ENCODE results near the gene EZH2. TPM values are rescaled to one million over a fixed set of nuclear protein-coding genes. Genes with fewer than 3 reads are reported as not detected.

Gene EZH2
- total and polyA plus RNA-seq, 2 of the 4 experiments (the other 2 are of a cell fraction) = 13.1 to 19.8 TPM

- Histone ChIP-seq H3K4ac (ENCODE audit: low read depth, low read length) (no peak overlapping the region), H3K18ac (ENCODE audit: low read depth, low read length) (no peak overlapping the region), H4K20me1 (ENCODE audit: insufficient read depth, low read length) (no peaks in the 10 kb centered on the region; the same call in 1 of the 2 replicates), H3K79me1 (ENCODE audit: low read depth in 1 of 2, low read length in 2 of 2) (peaks cover 0 to 11% of the 10 kb centered on the region in 2 experiments; a peak in 2 of 4 replicates), H3K9me1 (ENCODE audit: insufficient read depth, low read length) (no peaks in the 10 kb centered on the region), H4K8ac (ENCODE audit: low read depth in 2 of 2, low read length in 2 of 2) (no peak overlapping the region), H3K4me3 (ENCODE audit: insufficient read depth, low read depth, low read length) (no peak overlapping the region), H2AK9ac (replicated peaks; ENCODE audit: low read depth, low read length, poor library complexity) (no peak overlapping the region), H3K4me2 (ENCODE audit: low read depth, low read length) (no peak overlapping the region), H3K9ac (ENCODE audit: low read depth, low read length) (no peak overlapping the region), H3K23ac (ENCODE audit: low read depth, low read length) (no peak overlapping the region), H3K14ac (replicated peaks; ENCODE audit: low read depth, low read length) (no peak overlapping the region), H2BK5ac (ENCODE audit: low read depth, low read length, poor library complexity, severe bottlenecking) (no peak overlapping the region), H4K5ac (ENCODE audit: low read depth, low read length) (no peak overlapping the region), H2BK120ac (ENCODE audit: low read depth, low read length) (no peak overlapping the region), H3K36me3 (ENCODE audit: control insufficient read depth, insufficient read depth, low read length) (peaks cover 57% of the 10 kb centered on the region), H3K56ac (ENCODE audit: extremely low read depth, insufficient read depth, low read length) (no peak overlapping the region), H4K91ac (ENCODE audit: insufficient read depth, low read depth, low read length) (no peak overlapping the region), H2AFZ (replicated peaks; ENCODE audit: low read length, poor library complexity) (no peak overlapping the region), H3K9me3 (ENCODE audit: control insufficient read depth, insufficient read depth, low read length) (no peaks in the 10 kb centered on the region), H3K27ac (ENCODE audit: insufficient read depth, low read length) (no peak overlapping the region), H3K27me3 (ENCODE audit: control insufficient read depth, insufficient read depth, low read length) (no peaks in the 10 kb centered on the region), H2AK5ac (ENCODE audit: low read depth, low read length) (no peak overlapping the region), H3K4me1 (ENCODE audit: control insufficient read depth, insufficient read depth, low read length) (no peaks in the 10 kb centered on the region), H2BK20ac (ENCODE audit: low read depth, low read length) (no peak overlapping the region), H2BK15ac (ENCODE audit: low read depth, low read length) (no peak overlapping the region)
- POLR2A ChIA-PET (ENCODE audit: unreplicated experiment) = no interaction called here
- dilution Hi-C loops (cut with HindIII; ENCODE audit: low sequenced_read_pairs, unreplicated experiment) = no loop called here
- intact Hi-C loops (cut with micrococcal nuclease) = no loop called here
- ATAC-seq (ENCODE audit: low read depth) (no peak), DNase-seq (no peak)
- TF ChIP-seq POLR2A (IDR thresholded peaks at IDR 0.05; ENCODE audit: low read depth, low read length) = no peak
- TF ChIP-seq CHD1 (IDR thresholded peaks at IDR 0.05; ENCODE audit: low read depth, low read length) = no peak
- TF ChIP-seq MXI1 (IDR thresholded peaks at IDR 0.05; ENCODE audit: borderline replicate concordance, low read depth, low read length) = no peak
- no peak for TF ChIP-seq SMC3 (IDR thresholded peaks at IDR 0.05; ENCODE audit: low read depth, low read length)
- TF ChIP-seq NFE2L2 (IDR thresholded peaks at IDR 0.05; ENCODE audit: low read depth, low read length) = no peak
- no peak for TF ChIP-seq RFX5 (IDR thresholded peaks at IDR 0.05; ENCODE audit: low read depth, low read length)
- no peak for TF ChIP-seq RAD21 (IDR thresholded peaks at IDR 0.05; ENCODE audit: low read length)
- no peak for TF ChIP-seq ELK1 (IDR thresholded peaks at IDR 0.05; ENCODE audit: borderline replicate concordance, low read depth, low read length)
- TF ChIP-seq CEBPB (IDR thresholded peaks at IDR 0.05; ENCODE audit: low read depth, low read length) = no peak
- CTCF ChIA-PET = interaction anchor here (0.6 kb wide), 1 partner anchor 1559 kb away, joined by 3 read pairs; no protein-coding TSS in a partner anchor
- BruUV-seq (replicated peaks) = no TSS peak
- in situ Hi-C loops (cut with MboI; ENCODE audit: low sequenced_read_pairs) = no loop called here
- WGBS, 2 experiments (ENCODE audit: extremely low coverage in 2 of 2, insufficient read length in 1 of 2) = 89% methylated on average over 3 of the region's 10 CpGs; no CpG with 5 or more reads in 1 of the 2 experiments
These were observed 84.1 kb downstream of the EZH2 start for GRCh38 chr7:148799893-148800555.
